Caco-2 (cell line): ENCODE results near the gene VAC14. TPM values are rescaled to one million over a fixed set of nuclear protein-coding genes. Genes with fewer than 3 reads are reported as not detected.

Experiments used
- BruUV-seq: library from RNA; stranded (reverse); fragments of 400-500 nt; replicated peaks from 2 replicates; lab custom pipeline; 2021; lab: Mats Ljungman, UMichigan
- CTCF ChIA-PET: fragments of 300-600 bp; sonication (Branson Sonifier 250); formaldehyde crosslinking; loops from one replicate; lab custom pipeline; 2022; ENCODE audit warnings: antibody characterized with exemption; lab: Charles Lee
- POLR2A ChIA-PET: fragments of 300-600 bp; sonication (Branson Sonifier 250); formaldehyde crosslinking; loops from one replicate; lab custom pipeline; 2022; ENCODE audit warnings: antibody characterized with exemption; lab: Charles Lee
- DNase-seq, 2 experiments: peaks; one replicate each; pipeline versions ENCODE4 v3.0.0 to v3.0.0-alpha.2; 2020 to 2022
- H3K27me3 ChIP-seq: replicated peaks from 2 replicates; pipeline ENCODE4 v1.6.0; 2011; ENCODE audit warnings: low read length; ENCODE audit not compliant: control insufficient read depth, insufficient read depth
- H3K36me3 ChIP-seq: 2 replicates; pipeline ENCODE4 v1.5.1; 2011; ENCODE audit warnings: low read length; ENCODE audit not compliant: control insufficient read depth, insufficient read depth
- H3K4me1 ChIP-seq: fragments of 250-450 bp; sonication (Bioruptor Pico); 2 replicates; pipeline ENCODE4 v1.5.1; 2020; ENCODE audit warnings: mild to moderate bottlenecking
- H3K4me3 ChIP-seq: 2 replicates; pipeline ENCODE4 v1.5.1; 2011; ENCODE audit warnings: low read depth, mild to moderate bottlenecking, control low read depth, low read length
- H3K9me3 ChIP-seq: fragments of 250-450 bp; sonication (Bioruptor Pico); 2 replicates; pipeline ENCODE4 v1.5.1; 2020; ENCODE audit warnings: mild to moderate bottlenecking, moderate library complexity
- H3K27ac Mint-ChIP-seq: one replicate; pipeline ENCODE4 v1.8.0; 2022; ENCODE audit warnings: mixed read lengths; ENCODE audit not compliant: unreplicated experiment
- H3K27me3 Mint-ChIP-seq: one replicate; pipeline ENCODE4 v1.8.0; 2022; ENCODE audit warnings: mixed read lengths; ENCODE audit not compliant: insufficient read depth, unreplicated experiment
- H3K36me3 Mint-ChIP-seq: one replicate; pipeline ENCODE4 v1.8.0; 2022; ENCODE audit warnings: mild to moderate bottlenecking, mixed read lengths; ENCODE audit not compliant: insufficient read depth, unreplicated experiment
- H3K4me1 Mint-ChIP-seq: one replicate; pipeline ENCODE4 v1.8.0; 2022; ENCODE audit warnings: low read depth, mixed read lengths; ENCODE audit not compliant: unreplicated experiment
- H3K4me3 Mint-ChIP-seq: one replicate; pipeline ENCODE4 v1.8.0; 2022; ENCODE audit warnings: mild to moderate bottlenecking, moderate library complexity, mixed read lengths; ENCODE audit not compliant: unreplicated experiment
- H3K9me3 Mint-ChIP-seq: one replicate; pipeline ENCODE4 v1.8.0; 2022; ENCODE audit warnings: mixed read lengths; ENCODE audit not compliant: unreplicated experiment
- intact Hi-C: fragments of 100-400 bp; cut with micrococcal nuclease; formaldehyde crosslinking; loops from one replicate; pipeline ENCODE4 v1.10.0; 2022; ENCODE audit not compliant: unreplicated experiment
- total RNA-seq: library from RNA; stranded (reverse); gene quantifications from 2 replicates; pipeline ENCODE4 v1.2.3, GENCODE V29; 2022
- TF ChIP-seq, protein P1 (sequence below), 2 experiments: fragments of 200-600 bp in 1 of 2; IDR thresholded peaks; 1 replicate in 1 of 2; 2 replicates in 1 of 2; pipeline versions ENCODE4 v1.5.1 to v1.8.0; 2011 to 2022; ENCODE audit warnings: antibody characterized with exemption in 1 of 2, control low read depth in 1 of 2, inconsistent platforms in 1 of 2, low read depth in 1 of 2, low read length in 1 of 2, mild to moderate bottlenecking in 1 of 2, moderate library complexity in 1 of 2; ENCODE audit not compliant: insufficient read depth in 1 of 2, severe bottlenecking in 1 of 2, unreplicated experiment in 1 of 2

VAC14 gene
- total RNA-seq, 1 experiment from 2014 or later = 63.5 TPM

DNA sequence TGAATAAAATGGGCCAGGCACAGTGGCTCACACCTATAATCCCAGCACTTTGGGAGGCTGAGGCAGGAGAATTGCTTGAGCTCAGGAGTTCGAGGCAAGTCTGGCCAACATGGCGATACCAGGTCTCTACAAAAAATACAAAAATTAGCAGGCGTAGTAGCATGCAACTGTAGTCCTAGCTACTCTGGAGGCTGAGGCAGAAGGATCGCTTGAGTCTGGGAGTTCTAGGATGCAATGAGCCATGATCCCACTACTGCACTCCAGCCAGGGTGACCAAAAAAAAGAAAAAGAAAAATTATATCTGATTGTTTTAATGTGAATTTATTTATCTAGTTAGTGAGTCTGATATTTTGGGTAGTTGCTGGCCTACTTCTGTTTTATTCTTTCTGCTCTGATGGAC lies 147.6 kb downstream of the VAC14 start:
- TF ChIP-seq, protein P1, sequence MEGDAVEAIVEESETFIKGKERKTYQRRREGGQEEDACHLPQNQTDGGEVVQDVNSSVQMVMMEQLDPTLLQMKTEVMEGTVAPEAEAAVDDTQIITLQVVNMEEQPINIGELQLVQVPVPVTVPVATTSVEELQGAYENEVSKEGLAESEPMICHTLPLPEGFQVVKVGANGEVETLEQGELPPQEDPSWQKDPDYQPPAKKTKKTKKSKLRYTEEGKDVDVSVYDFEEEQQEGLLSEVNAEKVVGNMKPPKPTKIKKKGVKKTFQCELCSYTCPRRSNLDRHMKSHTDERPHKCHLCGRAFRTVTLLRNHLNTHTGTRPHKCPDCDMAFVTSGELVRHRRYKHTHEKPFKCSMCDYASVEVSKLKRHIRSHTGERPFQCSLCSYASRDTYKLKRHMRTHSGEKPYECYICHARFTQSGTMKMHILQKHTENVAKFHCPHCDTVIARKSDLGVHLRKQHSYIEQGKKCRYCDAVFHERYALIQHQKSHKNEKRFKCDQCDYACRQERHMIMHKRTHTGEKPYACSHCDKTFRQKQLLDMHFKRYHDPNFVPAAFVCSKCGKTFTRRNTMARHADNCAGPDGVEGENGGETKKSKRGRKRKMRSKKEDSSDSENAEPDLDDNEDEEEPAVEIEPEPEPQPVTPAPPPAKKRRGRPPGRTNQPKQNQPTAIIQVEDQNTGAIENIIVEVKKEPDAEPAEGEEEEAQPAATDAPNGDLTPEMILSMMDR (IDR thresholded peaks at IDR 0.05; ENCODE audit: insufficient read depth in 1 of 2, low read depth in 1 of 2, low read length in 1 of 2, severe bottlenecking in 1 of 2, unreplicated experiment in 1 of 2) = no peak
- peaks cover 12% of the 10 kb centered on the region for H3K4me1 Mint-ChIP-seq
- H3K27me3 Mint-ChIP-seq = no peaks in the 10 kb centered on the region
- ChIA-PET POLR2A (interaction anchor here (0.5 kb wide), 1 partner anchor 110 kb away, joined by 4 read pairs; no protein-coding TSS in a partner anchor), CTCF (interaction anchor here (0.7 to 1.9 kb wide), 8 partner anchors 39 to 221 kb away, joined by 3 to 12 read pairs (median 6); no protein-coding TSS in a partner anchor)
- Histone ChIP-seq H3K27me3 (no peaks in the 10 kb centered on the region), H3K36me3 (no peaks in the 10 kb centered on the region), H3K9me3 (no peaks in the 10 kb centered on the region), H3K4me1 (no peaks in the 10 kb centered on the region), H3K4me3 (no peak overlapping the region)
- no peaks in the 10 kb centered on the region for H3K36me3 Mint-ChIP-seq
- intact Hi-C loops = loop anchor here (1.0 to 5.0 kb wide), 4 partner anchors 77 to 283 kb away; no protein-coding TSS in a partner anchor
- BruUV-seq = no TSS peak
- H3K4me3 Mint-ChIP-seq = peak overlapping the region; percentile 49
- H3K27ac Mint-ChIP-seq = no peak overlapping the region
- no peak for DNase-seq
- no peaks in the 10 kb centered on the region for H3K9me3 Mint-ChIP-seq

DNA sequence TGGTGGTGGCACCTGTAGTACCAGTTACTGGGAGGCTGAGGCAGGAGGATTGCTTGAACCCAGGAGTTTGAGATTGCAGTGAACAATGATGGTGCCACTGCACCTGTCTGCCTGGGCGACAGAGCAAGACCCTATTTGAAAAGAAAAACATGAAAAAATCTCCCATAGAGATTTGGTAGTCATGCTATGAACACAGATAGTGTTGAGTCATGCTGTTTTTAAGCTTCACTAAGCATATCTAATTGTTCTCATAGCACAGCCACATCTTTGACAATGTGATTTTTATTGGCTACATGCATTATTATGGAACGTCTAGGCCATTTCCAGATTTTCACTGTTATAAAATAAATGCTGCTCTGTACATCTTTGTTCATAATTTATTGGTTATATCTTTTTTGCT lies 148.6 kb downstream of the VAC14 start:
- ChIA-PET CTCF (interaction anchor here (1.9 kb wide), 1 partner anchor 38 kb away, joined by 6 read pairs; no protein-coding TSS in a partner anchor), POLR2A (no interaction called here)
- Histone ChIP-seq H3K9me3 (no peaks in the 10 kb centered on the region), H3K4me1 (no peaks in the 10 kb centered on the region), H3K4me3 (no peak overlapping the region), H3K27me3 (no peaks in the 10 kb centered on the region), H3K36me3 (no peaks in the 10 kb centered on the region)
- H3K36me3 Mint-ChIP-seq = no peaks in the 10 kb centered on the region
- TF ChIP-seq, protein P1 (IDR thresholded peaks at IDR 0.05; ENCODE audit: insufficient read depth in 1 of 2, low read depth in 1 of 2, low read length in 1 of 2, severe bottlenecking in 1 of 2, unreplicated experiment in 1 of 2) = no peak
- DNase-seq = no peak
- peaks cover 12% of the 10 kb centered on the region for H3K4me1 Mint-ChIP-seq
- no TSS peak for BruUV-seq
- H3K27me3 Mint-ChIP-seq = no peaks in the 10 kb centered on the region
- no peak overlapping the region for H3K27ac Mint-ChIP-seq
- H3K4me3 Mint-ChIP-seq = no peak overlapping the region
- intact Hi-C loops = loop anchor here (2.0 to 5.0 kb wide), 2 partner anchors 144 to 270 kb away; no protein-coding TSS in a partner anchor
- no peaks in the 10 kb centered on the region for H3K9me3 Mint-ChIP-seq

DNA sequence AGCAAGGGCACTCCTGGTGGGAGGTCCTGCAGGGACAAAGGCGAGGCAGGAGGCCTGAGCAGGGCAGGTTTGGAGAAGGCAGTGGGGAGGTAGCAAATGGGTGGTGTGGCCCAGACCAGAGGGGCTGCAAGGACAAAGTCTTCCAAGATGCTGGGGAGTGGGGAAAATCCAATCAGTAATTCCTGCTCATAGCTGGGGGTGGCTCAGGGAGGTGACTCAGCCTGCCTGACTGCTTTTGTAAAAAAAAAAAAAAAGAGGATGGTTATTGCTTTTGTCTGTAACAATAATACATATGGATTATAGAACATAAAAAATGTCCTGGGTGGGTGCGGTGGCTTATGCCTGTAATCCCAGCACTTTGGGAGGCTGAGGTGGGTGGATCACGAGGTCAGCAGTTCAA lies 149.4 kb downstream of the VAC14 start:
- Mint-ChIP-seq H3K36me3 (no peaks in the 10 kb centered on the region), H3K27ac (no peak overlapping the region), H3K4me1 (peaks cover 12% of the 10 kb centered on the region), H3K9me3 (no peaks in the 10 kb centered on the region), H3K4me3 (no peak overlapping the region), H3K27me3 (no peaks in the 10 kb centered on the region)
- TF ChIP-seq, protein P1 (IDR thresholded peaks at IDR 0.05; ENCODE audit: insufficient read depth in 1 of 2, low read depth in 1 of 2, low read length in 1 of 2, severe bottlenecking in 1 of 2, unreplicated experiment in 1 of 2) = no peak
- Histone ChIP-seq H3K4me3 (no peak overlapping the region), H3K27me3 (no peaks in the 10 kb centered on the region), H3K4me1 (no peaks in the 10 kb centered on the region), H3K36me3 (no peaks in the 10 kb centered on the region), H3K9me3 (no peaks in the 10 kb centered on the region)
- intact Hi-C loops = loop anchor here (5.0 kb wide), 1 partner anchor 269 kb away; no protein-coding TSS in a partner anchor
- no TSS peak for BruUV-seq
- ChIA-PET CTCF (no interaction called here), POLR2A (no interaction called here)
- no peak for DNase-seq
